ENCODE data around the gene PIGN. TPM values are rescaled to one million over a fixed set of nuclear protein-coding genes. Genes with fewer than 3 reads are reported as not detected.
A peak's percentile ranks its signal among the peaks of the same experiment; 100 is the strongest.
"Not testable (repeated sequence)": the region's sequence is repeated elsewhere in the genome, so short reads cannot be mapped to it uniquely, and the experiment has no call there.

Gene PIGN
- total RNA-seq, 1 experiment from 2014 or later: 32.9 TPM

DNA sequence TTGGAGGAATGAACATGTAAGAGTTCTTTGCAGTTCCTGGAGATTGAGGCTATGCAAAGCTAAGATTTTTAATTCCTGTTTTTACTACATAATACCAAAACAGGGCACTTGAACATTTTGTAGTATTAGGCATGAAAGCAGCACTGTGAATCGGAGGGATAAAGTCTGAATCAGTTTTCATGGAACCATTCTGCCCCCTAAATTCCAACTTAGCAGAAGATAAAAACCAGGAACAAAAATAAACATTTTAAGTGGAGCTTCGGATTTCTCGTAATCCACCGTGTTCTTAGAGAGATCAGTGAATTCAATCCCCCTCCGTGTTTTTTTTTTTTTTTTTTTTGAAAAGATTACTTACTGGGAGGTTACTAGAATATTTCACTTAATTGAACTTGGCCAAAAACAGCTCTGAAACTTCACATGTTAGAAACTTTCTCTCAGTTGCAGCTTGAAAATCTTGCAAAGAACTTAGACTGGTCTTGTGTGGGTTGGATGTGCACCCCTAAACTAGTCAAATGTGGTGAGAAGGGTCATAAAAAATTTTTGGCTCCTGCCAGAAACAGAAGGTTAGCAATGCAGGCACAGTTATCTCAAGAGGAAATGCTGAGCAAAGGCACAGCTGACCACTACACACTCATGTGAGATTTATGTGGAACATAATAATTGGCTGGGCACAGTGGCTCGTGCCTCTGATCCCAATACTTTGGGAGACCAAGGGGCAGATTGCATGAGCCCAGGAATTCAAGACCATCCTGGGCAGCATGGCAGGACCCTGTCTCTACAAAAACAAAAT lies 148.7 kb downstream of the PIGN start:
- DNase-seq (ENCODE audit: low read depth, low spot score): no peak
- in situ Hi-C loops (cut with HindIII; ENCODE audit: low pct_unique_long_range_greater_than_20kb, low sequenced_read_pairs): no loop called here

DNA sequence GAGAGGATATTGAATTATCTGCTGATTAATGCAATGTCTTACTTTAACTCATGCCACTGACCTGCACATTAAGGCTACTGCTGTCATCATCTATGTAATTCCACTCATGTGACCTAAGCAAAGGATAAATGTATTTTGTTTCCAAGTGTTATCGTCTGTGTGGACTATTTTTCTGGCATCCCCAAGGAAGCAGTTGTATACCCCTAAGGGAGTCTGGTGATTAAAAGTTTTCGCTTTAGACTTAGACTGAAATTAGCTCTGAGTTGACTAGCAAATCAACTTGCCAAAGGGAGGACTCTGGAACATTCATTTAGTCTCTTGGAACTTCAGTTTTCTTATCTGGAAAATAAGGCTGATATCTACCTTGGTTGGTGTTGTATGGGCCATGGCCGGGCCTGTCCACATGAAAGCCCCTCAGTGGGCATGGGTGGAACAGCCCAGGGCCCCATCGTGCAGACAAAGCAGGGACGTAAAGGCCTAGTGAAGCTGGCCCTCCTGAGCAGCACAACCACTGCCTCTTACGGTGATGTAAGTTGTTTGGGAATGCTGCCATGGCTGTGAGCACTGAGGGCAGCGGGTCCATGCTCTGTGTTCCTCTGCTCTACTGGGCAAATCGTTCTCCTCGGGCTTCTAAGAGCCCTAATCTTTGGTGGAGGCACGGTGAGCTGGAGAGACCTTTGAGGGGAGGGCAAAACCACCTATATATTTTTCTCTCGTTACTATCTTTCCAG lies 149.7 kb downstream of the PIGN start:
- in situ Hi-C loops (cut with HindIII; ENCODE audit: low pct_unique_long_range_greater_than_20kb, low sequenced_read_pairs): no loop called here
- no peak for DNase-seq (ENCODE audit: low read depth, low spot score)

DNA sequence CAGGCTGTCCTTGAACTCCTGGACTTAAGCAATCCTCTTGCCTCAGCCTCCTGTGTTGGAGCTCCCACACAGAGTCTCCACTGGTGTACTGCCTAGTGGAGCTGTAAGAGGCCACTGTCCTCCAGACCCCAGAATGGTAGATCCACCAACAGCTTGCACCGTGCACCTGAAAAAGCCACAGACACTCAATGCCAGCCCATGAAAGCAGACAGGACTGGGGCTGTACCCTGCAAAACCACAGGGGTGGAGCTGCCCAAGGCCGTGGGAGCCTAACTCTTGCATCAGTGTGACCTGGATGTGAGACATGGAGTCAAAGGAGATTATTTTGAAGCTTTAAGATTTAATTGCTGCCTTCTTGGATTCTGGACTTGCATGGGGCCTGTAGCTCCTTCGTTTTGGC lies 152.6 kb downstream of the PIGN start:
- DNase-seq (ENCODE audit: low read depth, low spot score); in situ Hi-C loops (cut with HindIII; ENCODE audit: low pct_unique_long_range_greater_than_20kb, low sequenced_read_pairs): not testable (repeated sequence)

DNA sequence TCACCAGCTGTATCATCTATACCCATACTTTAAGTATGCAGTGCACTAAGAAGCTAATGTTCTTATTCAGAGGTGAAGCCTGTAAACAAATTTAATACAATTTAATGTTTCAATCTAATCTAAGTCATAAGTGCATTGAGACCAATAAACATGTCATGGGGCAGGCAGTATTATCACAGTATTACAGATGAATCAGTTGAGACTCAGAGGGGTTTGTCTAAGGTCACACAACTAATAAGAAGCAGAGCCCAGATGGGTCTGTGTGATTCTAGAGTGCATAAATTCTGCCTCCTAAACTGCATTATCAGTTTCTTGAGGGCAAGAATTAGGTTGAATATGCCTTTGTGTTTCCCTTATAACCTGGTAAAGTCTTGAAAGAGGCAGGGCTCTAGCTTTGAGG lies 153.1 kb downstream of the PIGN start:
- DNase-seq (ENCODE audit: low read depth, low spot score): no peak
- in situ Hi-C loops (cut with HindIII; ENCODE audit: low pct_unique_long_range_greater_than_20kb, low sequenced_read_pairs): no loop called here

DNA sequence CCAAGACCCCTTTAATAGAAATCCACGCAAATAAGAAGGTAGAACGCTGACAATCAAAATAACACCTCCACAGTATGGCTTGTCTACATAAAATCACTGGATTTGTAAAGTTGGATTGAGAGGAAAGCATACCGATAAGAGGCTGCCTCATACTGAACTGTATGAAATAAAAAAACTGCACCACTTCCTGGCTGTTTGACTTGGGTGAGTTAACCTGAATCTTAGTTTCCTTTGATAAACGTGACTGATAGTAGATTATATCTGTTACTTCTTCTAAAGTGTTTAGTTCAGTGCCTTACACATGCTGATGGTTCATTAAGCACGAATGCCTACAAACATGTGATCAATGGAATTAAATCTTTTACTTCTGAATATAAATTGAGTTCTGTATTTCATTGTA lies 153.6 kb downstream of the PIGN start:
- no peak for DNase-seq (ENCODE audit: low read depth, low spot score)
- in situ Hi-C loops (cut with HindIII; ENCODE audit: low pct_unique_long_range_greater_than_20kb, low sequenced_read_pairs): no loop called here

DNA sequence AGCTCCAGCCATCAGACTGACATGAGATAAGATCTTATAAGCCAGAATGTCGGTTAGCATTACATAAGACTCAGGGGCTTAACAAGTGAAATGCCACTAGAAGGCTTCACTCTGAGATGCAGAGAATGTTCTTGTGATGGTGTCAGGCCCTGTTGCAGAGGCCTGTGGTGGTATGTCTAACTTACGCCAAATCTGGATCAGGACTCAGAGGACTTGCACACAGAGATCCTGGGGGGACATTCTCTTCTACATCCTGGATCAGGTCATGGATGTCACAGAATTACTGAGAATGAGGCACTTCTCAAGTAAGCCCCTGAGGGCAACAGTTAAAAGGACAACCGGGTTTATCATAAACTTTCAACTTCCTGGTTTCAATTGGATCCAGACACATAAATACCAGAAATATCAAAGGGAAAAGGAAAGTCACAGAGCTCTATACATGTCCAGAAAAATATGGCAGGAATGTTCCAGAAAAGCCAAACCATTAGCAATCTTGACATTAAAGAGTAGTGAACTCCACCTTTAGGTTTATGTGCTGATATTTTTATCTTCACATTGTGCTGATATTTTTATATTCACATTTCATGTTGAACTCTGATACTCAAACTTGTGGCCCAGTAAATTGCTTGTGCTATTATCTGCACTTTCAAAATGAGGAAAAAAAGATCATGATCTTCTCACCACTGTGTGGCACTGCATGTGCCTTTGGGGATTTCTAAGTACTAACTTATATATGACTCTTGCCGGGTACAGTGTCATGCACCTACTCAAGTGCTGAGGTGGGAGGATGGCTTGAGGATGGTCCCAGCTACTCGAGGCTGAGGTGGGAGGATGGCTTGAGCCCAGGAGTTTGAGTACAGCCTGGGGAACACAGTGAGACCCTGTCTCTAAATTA lies 156.5 kb downstream of the PIGN start:
- in situ Hi-C loops (cut with HindIII; ENCODE audit: low pct_unique_long_range_greater_than_20kb, low sequenced_read_pairs): no loop called here
- peak; percentile 2 for DNase-seq (ENCODE audit: low read depth, low spot score)

DNA sequence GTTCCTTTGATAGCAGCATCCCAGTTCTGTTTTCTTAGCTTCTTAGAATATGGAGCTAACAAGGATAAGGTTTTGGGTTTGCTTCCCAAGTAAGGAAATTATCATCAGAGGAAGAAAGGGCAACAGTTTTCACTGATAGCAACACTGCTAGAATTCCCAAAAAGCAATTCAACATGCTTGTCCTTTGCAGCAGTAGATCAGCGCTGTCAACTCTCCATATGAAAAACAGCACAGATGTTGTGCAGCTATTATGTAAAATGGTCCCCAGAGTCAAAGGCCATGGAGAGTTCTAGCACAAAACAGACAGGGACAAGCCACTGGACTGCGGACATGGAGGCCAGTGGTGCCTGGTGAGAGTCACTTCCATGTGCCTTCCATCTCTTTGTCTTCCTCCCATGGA lies 158.1 kb downstream of the PIGN start:
- in situ Hi-C loops (cut with HindIII; ENCODE audit: low pct_unique_long_range_greater_than_20kb, low sequenced_read_pairs): no loop called here
- no peak for DNase-seq (ENCODE audit: low read depth, low spot score)

DNA sequence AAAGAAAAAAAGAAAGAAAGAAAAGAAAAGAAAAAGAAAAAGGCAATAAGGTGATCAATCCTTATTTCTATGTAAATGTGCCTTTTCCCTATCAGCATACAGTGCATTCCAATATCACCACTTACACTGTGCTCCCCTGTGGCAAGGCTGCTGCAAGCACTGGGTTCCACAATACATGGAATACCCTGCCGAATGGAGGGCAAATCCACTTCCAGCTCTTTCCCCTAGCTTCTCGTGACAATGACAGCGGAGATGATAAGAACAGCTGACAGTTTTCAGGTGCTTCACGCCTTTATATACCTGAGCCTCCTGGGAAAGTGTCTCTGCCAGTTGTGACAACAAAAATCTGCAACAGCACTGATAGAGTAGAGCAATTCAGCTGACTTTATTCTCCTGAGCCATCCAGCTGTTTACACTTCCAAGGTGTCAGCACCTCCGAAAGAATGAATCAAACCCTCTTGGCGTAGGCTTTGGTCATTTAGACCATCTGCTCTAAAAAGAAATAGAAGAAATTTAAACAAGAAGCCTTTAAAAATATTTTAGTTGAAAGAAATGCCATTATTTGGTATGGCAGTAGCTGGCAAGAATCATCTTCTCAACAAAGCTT lies 158.8 kb downstream of the PIGN start:
- in situ Hi-C loops (cut with HindIII; ENCODE audit: low pct_unique_long_range_greater_than_20kb, low sequenced_read_pairs): no loop called here
- DNase-seq (ENCODE audit: low read depth, low spot score): no peak

DNA sequence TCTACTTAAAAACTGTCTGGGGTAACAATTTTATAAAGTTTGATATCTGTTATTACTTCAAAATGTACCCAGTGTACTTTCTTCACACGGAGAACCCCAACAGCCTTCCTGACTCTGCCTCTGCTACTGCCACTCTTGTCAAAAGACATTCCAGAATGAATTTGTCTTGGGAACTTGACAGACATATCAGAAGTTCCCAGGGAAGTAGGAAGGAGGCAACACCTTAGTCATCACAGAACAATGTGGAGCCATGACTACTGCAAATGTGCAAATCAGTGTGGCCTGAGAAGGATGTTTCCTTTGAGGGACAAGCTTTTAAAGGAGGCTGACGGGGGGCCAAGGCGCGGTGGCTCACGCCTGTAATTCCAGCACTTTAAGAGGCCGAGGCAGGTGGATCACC lies 160.3 kb downstream of the PIGN start:
- in situ Hi-C loops (cut with HindIII; ENCODE audit: low pct_unique_long_range_greater_than_20kb, low sequenced_read_pairs): no loop called here
- DNase-seq (ENCODE audit: low read depth, low spot score): no peak

DNA sequence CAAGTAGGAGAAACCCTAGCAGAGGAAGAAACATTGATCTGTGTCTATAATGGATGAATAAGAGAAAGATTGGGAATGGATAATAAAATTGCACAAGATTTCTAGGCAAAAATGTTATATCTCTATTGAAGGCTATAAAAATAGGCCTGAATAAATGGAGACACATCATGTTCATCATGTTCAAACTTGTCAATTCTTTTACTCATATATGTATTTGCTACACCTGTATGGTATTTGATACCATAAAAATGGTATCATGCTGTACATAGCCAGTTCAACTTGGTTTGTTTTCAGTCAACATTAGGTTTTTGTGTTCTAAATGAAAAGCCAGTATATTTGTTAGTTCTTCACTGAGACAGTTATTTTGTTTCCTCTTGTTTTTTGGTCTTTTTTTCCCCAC lies 161.9 kb downstream of the PIGN start:
- in situ Hi-C loops (cut with HindIII; ENCODE audit: low pct_unique_long_range_greater_than_20kb, low sequenced_read_pairs): no loop called here
- DNase-seq (ENCODE audit: low read depth, low spot score): no peak

DNA sequence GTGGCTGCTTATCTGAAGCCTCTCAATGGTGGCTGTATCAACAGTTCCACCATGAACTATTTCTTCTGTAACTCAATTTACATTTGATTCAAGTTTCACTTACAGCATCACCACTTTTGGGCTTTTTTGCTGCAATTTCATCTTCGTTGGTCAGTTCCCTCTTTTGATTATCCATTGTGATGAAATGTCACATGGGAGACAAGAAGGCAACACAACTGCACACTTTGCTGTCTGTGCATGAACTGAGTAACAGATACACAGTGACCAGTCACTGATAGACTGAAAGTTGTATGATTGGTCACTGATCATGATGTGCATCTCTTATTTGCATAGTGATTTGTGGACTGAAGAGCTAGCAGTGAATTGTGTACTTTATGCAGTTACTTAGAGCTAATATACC lies 163.3 kb downstream of the PIGN start:
- in situ Hi-C loops (cut with HindIII; ENCODE audit: low pct_unique_long_range_greater_than_20kb, low sequenced_read_pairs): no loop called here
- no peak for DNase-seq (ENCODE audit: low read depth, low spot score)

DNA sequence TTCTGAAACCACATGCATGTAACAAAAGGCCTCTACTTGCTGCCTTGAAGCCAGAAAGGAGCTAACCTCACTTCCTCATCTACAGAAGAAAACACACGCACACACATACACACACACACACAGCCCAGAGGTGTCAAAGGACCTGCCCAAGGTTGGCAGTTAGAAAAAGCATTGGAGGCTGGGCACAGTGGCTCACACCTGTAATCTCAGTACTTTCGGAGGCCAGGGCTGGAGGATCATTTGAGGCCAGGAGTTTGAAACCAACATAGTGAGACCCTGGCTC lies 168.2 kb downstream of the PIGN start:
- DNase-seq (ENCODE audit: low read depth, low spot score): no peak
- in situ Hi-C loops (cut with HindIII; ENCODE audit: low pct_unique_long_range_greater_than_20kb, low sequenced_read_pairs): no loop called here

DNA sequence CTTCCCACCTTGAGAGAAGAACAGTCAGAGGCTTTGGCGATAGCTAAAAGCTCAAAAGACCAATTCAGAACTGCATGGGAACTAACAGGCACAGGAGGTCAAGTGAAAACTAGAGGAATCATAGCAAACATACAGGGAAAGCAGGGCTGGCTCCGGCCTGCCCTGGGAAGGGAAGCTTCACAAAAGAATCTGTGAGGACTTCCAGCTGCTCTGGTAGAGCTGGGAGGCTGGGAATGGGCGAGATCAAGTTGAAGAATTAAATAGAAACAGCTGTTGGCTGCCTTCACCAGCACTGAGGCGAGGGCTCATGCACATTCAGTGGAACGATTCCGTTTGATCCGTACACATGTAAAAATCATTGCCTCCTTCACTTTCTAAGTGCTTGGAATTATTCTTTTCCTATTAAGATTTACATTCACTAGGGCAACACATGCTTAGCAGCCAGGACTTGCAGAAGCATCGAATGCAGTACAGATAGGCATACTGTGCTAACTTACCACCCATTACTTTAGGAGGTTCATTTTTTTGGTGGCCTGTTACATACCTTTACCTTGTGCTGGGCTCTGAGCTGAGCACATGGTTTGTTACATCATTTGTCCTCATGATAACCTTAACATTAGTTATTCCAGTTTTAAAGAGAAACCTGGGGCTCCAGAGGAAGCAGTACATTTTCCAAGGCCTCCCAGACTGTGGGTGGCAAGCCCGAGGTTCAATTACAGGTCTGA lies 168.7 kb downstream of the PIGN start:
- in situ Hi-C loops (cut with HindIII; ENCODE audit: low pct_unique_long_range_greater_than_20kb, low sequenced_read_pairs): no loop called here
- DNase-seq (ENCODE audit: low read depth, low spot score): no peak

DNA sequence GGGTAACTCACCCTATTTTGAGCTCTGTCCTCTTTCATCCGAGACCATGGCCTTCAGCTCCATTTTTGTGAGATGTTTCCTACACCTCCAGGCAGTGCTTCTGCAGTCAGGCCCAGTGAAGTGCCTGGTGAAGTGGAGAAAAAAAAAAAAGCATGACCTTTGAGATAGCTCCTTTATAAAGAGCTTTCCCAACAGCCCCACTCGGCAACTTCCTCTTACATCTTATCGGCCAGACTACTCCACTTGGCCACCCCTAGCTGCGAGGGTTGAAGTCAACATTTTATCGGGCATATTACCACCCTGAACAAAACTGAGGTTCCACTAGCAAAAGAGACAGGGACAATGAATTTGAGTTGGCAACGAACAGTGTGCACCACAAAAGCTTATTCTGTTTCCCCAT lies 169.2 kb downstream of the PIGN start:
- DNase-seq (ENCODE audit: low read depth, low spot score): no peak
- in situ Hi-C loops (cut with HindIII; ENCODE audit: low pct_unique_long_range_greater_than_20kb, low sequenced_read_pairs): no loop called here

DNA sequence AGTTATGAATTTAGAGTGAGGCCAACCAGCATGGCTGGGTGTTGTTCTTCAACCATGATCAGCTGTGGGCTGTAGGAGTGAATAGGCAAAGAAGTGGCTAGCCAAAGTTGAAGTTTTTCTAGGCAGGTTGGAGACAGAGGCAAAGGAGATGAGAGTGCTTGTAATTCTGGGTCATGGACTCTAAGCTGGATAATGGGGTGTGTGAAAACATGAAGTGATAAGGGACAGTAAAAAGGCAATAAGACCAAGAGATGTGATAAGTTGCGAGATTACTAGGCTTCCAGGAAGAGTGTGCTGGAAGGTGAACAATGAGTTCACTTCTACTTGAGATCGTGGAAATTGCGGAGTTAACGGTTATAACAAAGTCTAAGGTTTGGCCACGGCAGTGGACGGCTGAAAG lies 175.4 kb downstream of the PIGN start:
- in situ Hi-C loops (cut with HindIII; ENCODE audit: low pct_unique_long_range_greater_than_20kb, low sequenced_read_pairs): no loop called here
- no peak for DNase-seq (ENCODE audit: low read depth, low spot score)

DNA sequence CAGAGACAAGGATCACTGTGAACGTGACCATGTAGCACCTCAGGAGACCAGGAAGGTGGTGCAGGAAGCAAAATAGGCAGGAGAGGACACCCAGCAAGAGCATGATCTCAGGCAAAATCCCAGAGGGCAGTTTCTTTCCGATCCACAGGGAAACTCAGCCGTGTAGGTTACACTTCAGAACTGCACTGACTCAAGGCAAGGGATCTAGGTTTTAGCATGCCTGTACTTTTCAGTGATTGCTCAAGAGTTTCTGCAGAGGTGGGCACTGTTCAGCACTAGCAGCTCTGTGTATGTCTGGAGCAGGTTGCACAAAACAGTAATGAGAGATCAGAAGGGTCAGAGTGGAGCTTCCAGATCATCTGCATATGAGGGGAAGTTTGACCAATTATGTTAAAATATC lies 177.3 kb downstream of the PIGN start:
- no peak for DNase-seq (ENCODE audit: low read depth, low spot score)
- in situ Hi-C loops (cut with HindIII; ENCODE audit: low pct_unique_long_range_greater_than_20kb, low sequenced_read_pairs): no loop called here

DNA sequence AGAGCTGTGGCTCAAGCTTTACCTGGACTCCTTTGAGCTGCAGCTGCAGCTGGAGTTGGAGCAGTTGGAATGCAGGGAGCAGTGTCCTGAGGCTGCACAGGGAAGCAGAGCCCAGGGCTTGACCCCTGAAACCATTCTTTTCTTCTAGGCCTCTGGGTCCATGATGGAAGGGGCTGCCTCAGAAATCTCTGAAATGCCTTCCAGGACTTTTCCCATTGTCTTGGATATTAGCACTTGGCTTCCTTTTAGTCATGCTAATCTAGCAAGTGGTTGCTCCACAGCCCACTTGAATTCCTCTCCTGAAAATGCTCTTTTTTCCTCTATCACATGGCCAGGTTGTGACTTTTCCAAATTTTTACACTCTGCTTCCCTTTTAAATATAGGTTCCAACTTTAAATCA lies 185.5 kb downstream of the PIGN start:
- in situ Hi-C loops (cut with HindIII; ENCODE audit: low pct_unique_long_range_greater_than_20kb, low sequenced_read_pairs): no loop called here
- no peak for DNase-seq (ENCODE audit: low read depth, low spot score)

DNA sequence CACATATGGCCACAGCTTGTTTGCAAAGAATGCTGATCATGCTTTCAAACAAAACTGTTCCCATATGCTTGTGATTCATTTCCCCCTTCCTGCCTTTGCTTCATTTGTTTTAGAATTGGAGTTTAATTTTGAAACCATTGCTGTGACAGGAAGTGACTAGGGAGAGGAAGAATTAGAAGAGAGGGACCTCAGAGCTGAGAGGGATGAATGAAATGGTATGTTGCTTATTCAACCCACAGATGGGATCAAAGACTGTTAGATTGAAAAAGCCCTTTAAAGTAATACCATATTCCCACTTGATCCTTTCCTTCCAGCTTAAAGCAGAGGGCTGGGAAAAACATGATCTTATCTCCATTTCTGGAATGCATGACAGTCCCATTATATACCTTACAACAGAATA lies 187.9 kb downstream of the PIGN start:
- DNase-seq (ENCODE audit: low read depth, low spot score): peak; percentile 13
- in situ Hi-C loops (cut with HindIII; ENCODE audit: low pct_unique_long_range_greater_than_20kb, low sequenced_read_pairs): no loop called here

Measured in SK-MEL-5 (cell line).